KMS-11 (cell line): ENCODE data around the gene CCBE1.

ENCODE experiments used
- H2AFZ ChIP-seq: fragments of 200-600 bp; sonication (generic); 2 replicates; pipeline ENCODE4 v1.6.1; 2016; ENCODE audit warnings: antibody characterized with exemption, mixed run types, low read depth
- H3K27ac ChIP-seq: fragments of 200-600 bp; sonication (generic); 2 replicates; pipeline ENCODE4 v1.6.1; 2016; ENCODE audit warnings: mild to moderate bottlenecking, mixed run types
- H3K27me3 ChIP-seq: fragments of 200-600 bp; sonication (generic); 2 replicates; pipeline ENCODE4 v1.6.1; 2017; ENCODE audit warnings: mild to moderate bottlenecking, low read depth, mixed run types, moderate library complexity; ENCODE audit not compliant: insufficient read depth
- H3K36me3 ChIP-seq: fragments of 200-600 bp; sonication (generic); 2 replicates; pipeline ENCODE4 v1.6.1; 2017; ENCODE audit warnings: mild to moderate bottlenecking, mixed run types; ENCODE audit not compliant: insufficient read depth
- H3K4me1 ChIP-seq: fragments of 200-600 bp; sonication (generic); 2 replicates; pipeline ENCODE4 v1.6.1; 2016; ENCODE audit warnings: mild to moderate bottlenecking, low read depth, mixed run types; ENCODE audit not compliant: poor library complexity, severe bottlenecking
- H3K4me2 ChIP-seq: fragments of 200-600 bp; sonication (generic); 2 replicates; pipeline ENCODE4 v1.7.0; 2016; ENCODE audit warnings: mild to moderate bottlenecking, mixed run types
- H3K4me3 ChIP-seq: fragments of 200-600 bp; sonication (generic); IDR thresholded peaks from 2 replicates; pipeline ENCODE4 v1.6.1; 2017; ENCODE audit warnings: low read depth, low read length, mixed read lengths; ENCODE audit not compliant: insufficient read depth
- H3K79me2 ChIP-seq: fragments of 200-600 bp; sonication (generic); 2 replicates; pipeline ENCODE4 v1.6.1; 2016; ENCODE audit warnings: low read depth, mixed run types; ENCODE audit not compliant: insufficient read depth
- H3K9ac ChIP-seq: fragments of 200-600 bp; sonication (generic); 2 replicates; pipeline ENCODE4 v1.6.1; 2016; ENCODE audit warnings: mild to moderate bottlenecking, mixed run types
- H4K20me1 ChIP-seq: fragments of 200-600 bp; sonication (generic); 2 replicates; pipeline ENCODE4 v1.6.1; 2016; ENCODE audit warnings: mild to moderate bottlenecking, mixed run types; ENCODE audit not compliant: insufficient read depth
- TF ChIP-seq, protein P1 (sequence below): fragments of 200-600 bp; sonication (generic); conservative IDR thresholded peaks from 2 replicates; pipeline ENCODE4 v1.6.1; 2017; ENCODE audit warnings: low read depth, mild to moderate bottlenecking, antibody characterized with exemption, low read length, moderate library complexity, mixed read lengths

The CCBE1 gene

DNA sequence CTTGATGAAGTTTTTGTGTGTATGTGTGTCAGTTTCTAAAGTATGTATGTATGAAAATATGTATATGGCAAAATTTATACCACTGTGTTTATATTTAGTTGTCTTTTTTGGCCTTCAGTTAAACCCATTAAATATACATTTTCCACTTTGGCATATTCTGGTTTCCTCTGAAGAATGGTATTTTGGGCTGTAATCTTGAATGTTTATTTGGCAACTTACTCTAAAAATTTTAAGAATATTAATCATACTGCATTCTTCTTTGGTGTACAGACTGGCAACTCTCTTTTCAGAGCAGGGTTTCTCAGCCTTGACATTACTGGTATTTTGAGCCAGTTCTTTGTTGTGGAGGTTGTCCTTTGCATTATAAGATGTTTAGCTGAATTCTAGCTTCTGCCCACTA, 27.9 kb upstream of the CCBE1 start:
- no peak overlapping the region for H3K9ac ChIP-seq
- H3K4me2 ChIP-seq: no peak overlapping the region
- no peaks in the 10 kb centered on the region for H3K36me3 ChIP-seq
- H4K20me1 ChIP-seq: no peaks in the 10 kb centered on the region
- no peak overlapping the region for H2AFZ ChIP-seq
- TF ChIP-seq, protein P1, sequence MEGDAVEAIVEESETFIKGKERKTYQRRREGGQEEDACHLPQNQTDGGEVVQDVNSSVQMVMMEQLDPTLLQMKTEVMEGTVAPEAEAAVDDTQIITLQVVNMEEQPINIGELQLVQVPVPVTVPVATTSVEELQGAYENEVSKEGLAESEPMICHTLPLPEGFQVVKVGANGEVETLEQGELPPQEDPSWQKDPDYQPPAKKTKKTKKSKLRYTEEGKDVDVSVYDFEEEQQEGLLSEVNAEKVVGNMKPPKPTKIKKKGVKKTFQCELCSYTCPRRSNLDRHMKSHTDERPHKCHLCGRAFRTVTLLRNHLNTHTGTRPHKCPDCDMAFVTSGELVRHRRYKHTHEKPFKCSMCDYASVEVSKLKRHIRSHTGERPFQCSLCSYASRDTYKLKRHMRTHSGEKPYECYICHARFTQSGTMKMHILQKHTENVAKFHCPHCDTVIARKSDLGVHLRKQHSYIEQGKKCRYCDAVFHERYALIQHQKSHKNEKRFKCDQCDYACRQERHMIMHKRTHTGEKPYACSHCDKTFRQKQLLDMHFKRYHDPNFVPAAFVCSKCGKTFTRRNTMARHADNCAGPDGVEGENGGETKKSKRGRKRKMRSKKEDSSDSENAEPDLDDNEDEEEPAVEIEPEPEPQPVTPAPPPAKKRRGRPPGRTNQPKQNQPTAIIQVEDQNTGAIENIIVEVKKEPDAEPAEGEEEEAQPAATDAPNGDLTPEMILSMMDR: no peak
- H3K27ac ChIP-seq: no peak overlapping the region
- H3K4me3 ChIP-seq: no peak overlapping the region
- H3K79me2 ChIP-seq: no peaks in the 10 kb centered on the region
- H3K27me3 ChIP-seq: no peaks in the 10 kb centered on the region
- H3K4me1 ChIP-seq: no peaks in the 10 kb centered on the region

DNA sequence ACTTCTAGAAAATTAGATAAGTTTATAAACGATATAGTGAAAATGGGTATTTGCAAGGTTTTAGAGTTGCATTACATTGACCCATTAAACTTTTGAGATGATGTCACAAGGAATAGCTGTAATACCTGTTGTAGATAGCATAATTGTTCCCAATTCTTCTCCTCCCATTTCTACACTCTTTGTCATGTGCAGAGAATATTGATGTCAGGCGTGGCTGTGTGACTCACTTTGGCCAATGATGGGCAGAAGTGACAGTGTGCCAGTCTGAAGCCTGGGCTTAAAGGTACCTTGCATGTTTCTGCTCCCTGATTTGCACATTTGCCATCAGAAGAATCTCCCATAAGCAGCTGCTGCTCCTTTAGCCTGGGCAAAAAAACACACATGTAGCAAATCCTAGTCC, 26.9 kb upstream of the CCBE1 start:
- TF ChIP-seq, protein P1: no peak
- no peak overlapping the region for H3K4me3 ChIP-seq

DNA sequence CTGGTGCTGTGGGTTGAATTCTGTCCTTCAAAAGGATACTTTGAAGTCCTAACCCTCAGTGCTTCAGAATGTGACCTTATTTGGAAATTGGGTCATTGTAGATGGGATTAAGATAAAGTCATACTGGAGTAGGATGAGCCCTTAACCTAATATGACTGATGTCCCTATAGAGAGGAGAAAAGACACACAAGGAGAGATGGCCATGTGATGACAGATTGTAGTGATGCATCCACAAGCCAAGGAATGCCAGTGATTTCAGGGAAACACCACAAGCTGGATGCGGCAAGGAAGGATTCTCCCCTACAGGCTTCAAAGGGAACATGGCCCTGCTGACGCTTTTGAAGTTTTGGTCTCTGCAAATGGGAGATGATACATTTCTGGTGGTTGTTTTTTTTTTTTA, 24.7 kb upstream of the CCBE1 start:
- Histone ChIP-seq H3K4me1 (no peaks in the 10 kb centered on the region), H3K27me3 (no peaks in the 10 kb centered on the region), H3K36me3 (no peaks in the 10 kb centered on the region), H3K4me3 (no peak overlapping the region), H4K20me1 (no peaks in the 10 kb centered on the region), H3K27ac (no peak overlapping the region), H2AFZ (no peak overlapping the region), H3K79me2 (no peaks in the 10 kb centered on the region), H3K9ac (no peak overlapping the region), H3K4me2 (no peak overlapping the region)
- TF ChIP-seq, protein P1: no peak

More for the DNA sequence above, 26.9 kb upstream of the CCBE1 start:
- Histone ChIP-seq H2AFZ (no peak overlapping the region), H3K27ac (no peak overlapping the region), H3K27me3 (no peaks in the 10 kb centered on the region), H3K4me2 (no peak overlapping the region), H3K9ac (no peak overlapping the region), H3K79me2 (no peaks in the 10 kb centered on the region), H4K20me1 (no peaks in the 10 kb centered on the region), H3K4me1 (no peaks in the 10 kb centered on the region), H3K36me3 (no peaks in the 10 kb centered on the region)

DNA sequence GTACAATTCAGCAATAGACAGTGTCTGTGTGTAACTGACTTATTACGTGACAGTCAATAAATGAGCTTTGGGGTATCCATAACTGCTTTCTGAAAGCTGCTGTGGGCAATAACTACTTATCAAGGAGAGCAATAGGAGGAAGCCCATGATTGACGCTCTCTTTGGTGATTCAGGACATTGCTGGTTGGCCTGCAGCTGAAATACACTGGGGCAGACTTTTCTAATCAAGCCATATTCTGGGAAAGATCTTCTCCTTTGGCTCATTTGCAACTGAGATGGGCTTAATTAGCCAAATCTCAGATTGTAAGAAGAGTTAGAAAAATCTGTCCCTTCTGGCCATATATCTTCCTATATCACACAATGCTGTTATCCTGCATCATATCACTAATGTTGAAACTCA, 24.0 kb upstream of the CCBE1 start:
- Histone ChIP-seq H3K4me3 (no peak overlapping the region), H4K20me1 (no peaks in the 10 kb centered on the region), H3K4me1 (no peaks in the 10 kb centered on the region), H3K36me3 (no peaks in the 10 kb centered on the region), H3K4me2 (no peak overlapping the region), H3K79me2 (no peaks in the 10 kb centered on the region), H3K9ac (no peak overlapping the region), H2AFZ (no peak overlapping the region), H3K27me3 (no peaks in the 10 kb centered on the region), H3K27ac (no peak overlapping the region)
- TF ChIP-seq, protein P1: no peak
